Measurements from ENCODE around the gene PRPSAP1.

PRPSAP1 gene

DNA sequence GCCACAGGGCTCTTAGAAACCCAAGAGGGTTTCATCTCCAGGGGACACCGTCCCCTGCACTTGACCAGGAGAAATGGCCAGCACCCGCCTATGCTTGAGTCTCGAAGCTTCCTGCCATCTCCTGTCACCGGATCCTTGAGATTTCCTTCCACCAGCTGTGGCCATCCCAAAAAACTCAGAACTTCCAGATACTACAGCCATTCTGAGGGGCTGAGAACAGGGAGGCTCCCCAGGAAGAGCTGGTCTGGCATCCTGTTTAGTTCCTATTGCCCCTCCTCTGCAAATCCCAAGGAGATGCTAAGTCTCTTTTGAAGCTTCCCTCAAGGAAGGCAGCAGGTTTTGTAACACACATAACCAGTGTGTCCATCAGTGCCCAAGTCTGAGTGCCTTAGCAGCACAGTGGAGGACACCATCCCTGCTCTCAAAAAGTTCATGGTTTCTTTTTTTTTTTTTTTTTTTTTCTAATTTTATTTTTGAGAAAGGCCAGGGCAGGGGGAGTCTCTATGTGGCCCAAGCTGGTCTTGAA lies 86.6 kb downstream of the PRPSAP1 start:
- TF ChIP-seq, protein P1, sequence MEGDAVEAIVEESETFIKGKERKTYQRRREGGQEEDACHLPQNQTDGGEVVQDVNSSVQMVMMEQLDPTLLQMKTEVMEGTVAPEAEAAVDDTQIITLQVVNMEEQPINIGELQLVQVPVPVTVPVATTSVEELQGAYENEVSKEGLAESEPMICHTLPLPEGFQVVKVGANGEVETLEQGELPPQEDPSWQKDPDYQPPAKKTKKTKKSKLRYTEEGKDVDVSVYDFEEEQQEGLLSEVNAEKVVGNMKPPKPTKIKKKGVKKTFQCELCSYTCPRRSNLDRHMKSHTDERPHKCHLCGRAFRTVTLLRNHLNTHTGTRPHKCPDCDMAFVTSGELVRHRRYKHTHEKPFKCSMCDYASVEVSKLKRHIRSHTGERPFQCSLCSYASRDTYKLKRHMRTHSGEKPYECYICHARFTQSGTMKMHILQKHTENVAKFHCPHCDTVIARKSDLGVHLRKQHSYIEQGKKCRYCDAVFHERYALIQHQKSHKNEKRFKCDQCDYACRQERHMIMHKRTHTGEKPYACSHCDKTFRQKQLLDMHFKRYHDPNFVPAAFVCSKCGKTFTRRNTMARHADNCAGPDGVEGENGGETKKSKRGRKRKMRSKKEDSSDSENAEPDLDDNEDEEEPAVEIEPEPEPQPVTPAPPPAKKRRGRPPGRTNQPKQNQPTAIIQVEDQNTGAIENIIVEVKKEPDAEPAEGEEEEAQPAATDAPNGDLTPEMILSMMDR (IDR thresholded peaks at IDR 0.05; ENCODE audit: low read depth, low read length): no peak
- Histone ChIP-seq H3K4me3 (ENCODE audit: low read depth, low read length) (no peak overlapping the region), H3K9me3 (ENCODE audit: severe bottlenecking) (no peaks in the 10 kb centered on the region), H3K36me3 (peaks cover 53% of the 10 kb centered on the region), H3K27me3 (ENCODE audit: insufficient read depth, low read depth, severe bottlenecking) (no peaks in the 10 kb centered on the region), H3K27ac (peak overlapping the region; percentile 89; the same call in 1 of the 2 replicates)
- no peak for DNase-seq

DNA sequence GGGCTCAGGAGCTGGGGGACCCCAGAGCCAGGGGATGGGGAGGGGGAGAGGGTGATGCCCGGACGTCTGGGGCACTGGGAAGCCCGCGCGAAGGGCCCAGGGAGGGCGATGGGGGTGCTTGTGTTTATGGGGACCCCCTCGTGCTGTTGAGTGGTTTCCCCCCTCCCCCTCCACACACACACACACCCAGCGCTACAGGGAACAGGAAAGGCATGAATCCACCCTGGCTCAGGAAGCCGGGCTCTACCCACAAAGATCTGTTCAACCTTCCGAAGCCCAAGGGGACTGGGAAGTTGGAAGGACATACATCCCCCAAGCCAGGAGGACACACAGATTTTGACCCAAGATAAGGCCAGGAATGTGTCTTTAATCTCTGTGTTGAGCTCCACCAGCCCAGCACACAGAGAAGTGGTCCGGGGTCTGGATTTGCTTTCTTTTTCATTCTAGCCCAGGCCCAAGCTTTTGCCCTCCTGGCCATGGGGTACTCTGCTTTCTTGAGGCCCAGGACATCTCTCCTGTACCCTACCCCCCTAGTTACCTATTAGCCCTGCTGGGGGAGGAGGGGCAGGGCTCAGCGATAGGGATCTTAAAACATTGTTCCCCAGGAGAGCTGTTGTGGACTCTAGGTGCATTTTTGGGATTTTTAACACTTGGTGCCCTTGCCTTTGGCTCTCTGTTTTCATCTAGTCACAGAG lies 87.3 kb downstream of the PRPSAP1 start:
- no peak for DNase-seq
- H3K27ac ChIP-seq: peak overlapping the region; percentile 89

DNA sequence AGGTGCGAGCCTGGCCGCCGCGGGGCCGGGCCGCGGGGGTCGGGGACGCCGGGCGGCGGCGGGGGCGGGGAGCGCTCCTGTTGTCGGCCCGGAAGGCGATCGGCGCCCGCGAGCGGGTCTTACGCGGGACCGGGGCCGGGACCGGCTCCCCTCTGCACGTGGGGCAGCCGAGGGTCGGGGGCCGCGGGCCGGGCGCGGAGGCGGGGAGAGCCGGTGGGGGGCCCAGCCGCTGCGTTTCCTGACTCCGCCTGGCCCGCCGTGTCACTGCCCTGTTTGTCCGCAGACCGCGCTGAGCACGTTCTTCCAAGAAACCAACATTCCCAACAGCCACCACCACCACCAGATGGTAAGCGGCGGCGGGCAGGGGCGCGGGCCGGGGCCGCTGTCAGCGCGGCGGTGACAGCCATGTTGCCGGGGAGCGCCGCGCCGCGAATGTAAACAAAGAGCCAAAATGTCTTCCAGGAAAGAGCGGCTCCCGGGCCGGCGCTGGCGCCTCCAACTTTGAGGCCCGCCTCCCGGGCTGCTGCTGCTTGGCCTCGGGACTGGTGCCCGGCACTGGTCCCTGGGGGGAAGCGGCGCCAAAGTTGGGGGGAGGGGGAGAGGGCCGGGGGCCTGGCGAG lies 88.0 kb downstream of the PRPSAP1 start:
- peak overlapping the region; percentile 89 for H3K27ac ChIP-seq
- H3K9me3 ChIP-seq (ENCODE audit: severe bottlenecking): no peaks in the 10 kb centered on the region
- no peaks in the 10 kb centered on the region for H3K27me3 ChIP-seq (ENCODE audit: insufficient read depth, low read depth, severe bottlenecking)
- H3K36me3 ChIP-seq: peaks cover 40% of the 10 kb centered on the region
- TF ChIP-seq, protein P1 (IDR thresholded peaks at IDR 0.05; ENCODE audit: low read depth, low read length): no peak
- H3K4me3 ChIP-seq (ENCODE audit: low read depth, low read length): peak overlapping the region; percentile 63
- DNase-seq: peak; percentile 45

More for the DNA sequence above, 87.3 kb downstream of the PRPSAP1 start:
- no peaks in the 10 kb centered on the region for H3K9me3 ChIP-seq (ENCODE audit: severe bottlenecking)
- no peaks in the 10 kb centered on the region for H3K27me3 ChIP-seq (ENCODE audit: insufficient read depth, low read depth, severe bottlenecking)
- H3K36me3 ChIP-seq: peaks cover 46% of the 10 kb centered on the region
- H3K4me3 ChIP-seq (ENCODE audit: low read depth, low read length): peak overlapping the region; percentile 63
- TF ChIP-seq, protein P1 (IDR thresholded peaks at IDR 0.05; ENCODE audit: low read depth, low read length): no peak

DNA sequence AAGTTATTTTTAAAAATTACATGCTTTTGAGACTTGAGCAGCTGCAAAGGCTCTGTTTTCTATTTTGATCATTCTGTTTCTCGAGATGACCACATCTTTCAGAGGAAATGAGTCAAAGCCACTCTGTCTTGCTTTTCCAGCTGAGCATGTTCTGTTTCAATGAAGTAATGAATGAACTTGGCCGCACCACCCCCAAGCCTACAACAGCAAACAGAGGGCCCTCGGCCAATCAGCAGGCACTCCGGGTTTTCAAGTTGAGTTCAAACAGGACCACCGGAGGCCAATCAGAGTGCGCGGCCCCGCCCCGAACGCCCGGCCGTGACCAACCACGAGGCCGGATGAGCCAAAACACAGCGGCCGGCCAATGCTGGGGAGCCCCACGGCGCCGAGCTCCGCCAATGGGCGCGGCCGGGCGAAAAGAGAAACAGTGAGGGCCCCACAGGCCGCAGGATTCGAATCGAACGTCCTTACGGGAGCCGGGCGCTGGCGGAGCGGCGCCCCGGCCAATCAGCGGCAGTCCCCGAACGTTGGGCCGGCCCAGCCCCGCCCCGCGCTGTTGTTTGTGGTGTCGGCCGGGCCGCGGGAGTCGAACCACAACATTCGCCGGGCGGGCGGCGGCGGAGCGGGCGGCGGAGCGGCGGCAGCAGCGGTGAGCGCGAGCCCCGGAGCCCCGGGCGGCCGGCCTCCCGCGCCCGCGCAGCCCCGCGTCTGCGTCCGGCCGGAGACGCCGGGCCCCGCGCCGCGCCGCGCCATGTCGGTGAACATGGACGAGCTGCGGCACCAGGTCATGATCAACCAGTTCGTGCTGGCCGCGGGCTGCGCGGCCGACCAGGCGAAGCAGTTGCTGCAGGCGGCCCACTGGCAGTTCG lies 88.7 kb downstream of the PRPSAP1 start, which contains the start of gene UBALD2:
Gene UBALD2 (plus strand): TSS at position 594 of the 869 bp plus-strand sequence. CDS start 158 bp downstream, at position 752.
- peak; percentile 99 for DNase-seq
- H3K4me3 ChIP-seq (ENCODE audit: low read depth, low read length): peak within 1 kb of the TSS; percentile 63
- TF ChIP-seq, protein P1 (IDR thresholded peaks at IDR 0.05; ENCODE audit: low read depth, low read length): no peak
- H3K36me3 ChIP-seq: peaks cover 37% of the 10 kb centered on the region
- peak within 1 kb of the TSS; percentile 89 for H3K27ac ChIP-seq
- H3K27me3 ChIP-seq (ENCODE audit: insufficient read depth, low read depth, severe bottlenecking): no peaks in the 10 kb centered on the region
- H3K9me3 ChIP-seq (ENCODE audit: severe bottlenecking): no peaks in the 10 kb centered on the region

DNA sequence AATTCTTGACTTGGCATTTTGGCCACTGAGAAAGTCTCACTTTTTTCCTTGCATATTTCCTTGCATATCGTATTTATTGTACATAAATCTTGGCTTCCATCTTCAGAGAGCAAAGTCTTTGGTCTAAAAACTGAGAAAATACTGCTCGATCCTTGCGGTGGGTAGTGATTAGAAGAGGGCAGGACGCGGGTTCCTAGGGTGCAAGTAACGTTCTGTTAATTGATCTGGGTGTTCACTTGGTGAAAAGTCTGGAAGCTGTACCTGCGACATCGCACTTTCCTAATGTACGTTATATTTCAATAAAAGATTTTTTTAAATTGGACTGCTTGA lies 89.3 kb downstream of the PRPSAP1 start:
- TF ChIP-seq, protein P1 (IDR thresholded peaks at IDR 0.05; ENCODE audit: low read depth, low read length): no peak
- Histone ChIP-seq H3K4me3 (ENCODE audit: low read depth, low read length) (no peak overlapping the region), H3K36me3 (peaks cover 31% of the 10 kb centered on the region), H3K27ac (peak overlapping the region; percentile 69), H3K27me3 (ENCODE audit: insufficient read depth, low read depth, severe bottlenecking) (no peaks in the 10 kb centered on the region), H3K9me3 (ENCODE audit: severe bottlenecking) (no peaks in the 10 kb centered on the region)
- no peak for DNase-seq
